ENCODE results near the gene TOLLIP.
"Not testable (repeated sequence)": the region's sequence is repeated elsewhere in the genome, so short reads cannot be mapped to it uniquely, and the experiment has no call there.

The TOLLIP gene

DNA sequence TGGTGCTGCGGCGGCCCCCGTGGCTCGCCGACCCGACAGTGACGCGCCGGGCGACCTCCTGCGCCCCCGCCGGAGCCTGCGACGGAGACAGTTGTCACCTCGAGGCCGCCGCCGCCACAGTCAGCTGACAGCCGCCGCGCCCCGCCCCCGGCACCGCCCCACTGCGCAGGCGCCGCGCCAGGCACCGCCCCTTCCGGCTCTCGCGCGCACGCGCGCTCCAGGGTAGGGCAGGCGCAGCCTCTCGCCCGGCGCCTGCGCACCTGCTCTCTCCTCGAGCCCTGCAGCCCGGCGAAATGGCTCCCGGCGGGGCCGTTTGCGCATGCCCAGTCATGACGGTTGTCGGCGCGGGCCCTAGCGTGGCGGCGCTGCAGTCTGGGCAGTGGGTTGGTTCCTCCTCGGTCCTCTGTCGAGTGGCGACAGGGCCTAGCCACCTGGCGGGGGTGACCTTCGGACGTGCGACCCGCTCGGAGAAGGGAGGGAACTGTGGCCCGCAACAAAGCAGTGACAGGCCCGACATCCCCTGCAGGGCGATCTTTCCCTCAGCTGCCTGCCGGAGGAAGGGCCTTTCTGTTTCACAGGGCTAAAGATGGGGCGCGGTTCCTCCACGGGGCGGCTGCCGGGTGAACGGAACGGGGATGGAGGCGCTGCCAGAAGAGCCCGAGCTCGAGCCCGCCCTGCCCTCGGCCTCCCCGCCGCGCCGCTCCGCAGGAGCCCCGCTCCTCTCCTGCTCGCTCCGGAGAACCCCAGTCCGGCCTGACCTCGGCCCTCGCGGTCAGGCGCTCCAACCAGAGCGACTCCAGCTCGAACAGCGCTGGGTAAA, at the start of gene TOLLIP:
TSS of gene TOLLIP (minus strand) at position 135 of the 820 bp plus-strand sequence. CDS start at position 1, 134 bp downstream.
- DNase-seq (ENCODE audit: low read depth in 4 of 4, low spot score in 1 of 4), result peak; percentile 90 to 95 (median 93)

DNA sequence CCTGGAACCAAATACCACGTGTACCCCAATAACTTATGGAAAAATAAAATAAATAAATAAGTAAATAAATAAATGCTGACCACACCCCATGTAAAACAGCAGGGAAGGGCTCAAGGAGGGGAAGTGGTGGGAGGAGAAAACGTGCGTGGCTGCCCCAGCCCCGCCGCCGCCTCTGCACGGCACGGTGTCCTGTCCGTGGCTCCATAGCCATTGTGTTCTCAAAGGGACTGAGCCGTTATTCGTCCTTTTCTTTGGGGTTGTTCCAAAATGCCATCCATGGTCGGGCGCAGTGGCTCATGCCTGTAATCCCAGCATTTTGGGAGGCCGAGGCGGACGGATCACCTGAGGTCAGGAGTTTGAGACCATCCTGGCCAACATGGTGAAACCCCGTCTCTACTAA, 49.5 kb upstream of the TOLLIP start:
- not testable (repeated sequence) for DNase-seq (ENCODE audit: low read depth in 4 of 4, low spot score in 1 of 4)

GRCh38 chr11:1358286-1358685, 48.9 kb upstream of the TOLLIP start:
- DNase-seq (ENCODE audit: low read depth in 4 of 4, low spot score in 1 of 4), result no peak

DNA sequence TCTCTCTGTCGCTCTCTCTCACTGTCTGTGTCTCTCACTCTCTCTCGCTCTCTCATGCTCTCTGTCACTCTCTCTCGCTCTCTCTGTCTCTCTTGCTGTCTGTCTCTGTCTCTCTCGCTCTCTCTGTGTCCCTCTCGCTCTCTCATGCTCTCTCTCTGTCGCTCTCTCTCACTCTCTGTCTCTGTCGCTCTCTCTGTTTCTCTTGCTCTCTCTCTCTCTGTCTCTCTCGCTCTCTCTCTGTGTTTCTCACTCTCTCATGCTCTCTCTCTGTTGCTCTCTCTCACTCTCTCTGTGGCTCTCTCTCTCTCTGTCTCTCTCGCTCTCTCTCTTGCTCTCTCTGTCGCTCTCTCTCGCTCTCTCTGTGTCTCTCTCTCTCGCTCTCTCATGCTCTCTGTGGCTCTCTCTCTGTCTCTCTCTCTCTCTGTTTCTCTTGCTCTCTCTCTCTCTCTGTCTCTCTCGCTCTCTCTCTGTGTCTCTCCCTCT, 47.1 kb upstream of the TOLLIP start:
- no peak for DNase-seq (ENCODE audit: low read depth in 4 of 4, low spot score in 1 of 4)

GRCh38 chr11:1356007-1356435, 46.6 kb upstream of the TOLLIP start:
- DNase-seq (ENCODE audit: low read depth in 4 of 4, low spot score in 1 of 4), result no peak

- DNase-seq (ENCODE audit: low read depth in 4 of 4, low spot score in 1 of 4), result no peak
Measured at GRCh38 chr11:1354125-1354938, 44.9 kb upstream of the TOLLIP start.

GRCh38 chr11:1353383-1354124, 44.1 kb upstream of the TOLLIP start:
- DNase-seq (ENCODE audit: low read depth in 4 of 4, low spot score in 1 of 4), result no peak

DNA sequence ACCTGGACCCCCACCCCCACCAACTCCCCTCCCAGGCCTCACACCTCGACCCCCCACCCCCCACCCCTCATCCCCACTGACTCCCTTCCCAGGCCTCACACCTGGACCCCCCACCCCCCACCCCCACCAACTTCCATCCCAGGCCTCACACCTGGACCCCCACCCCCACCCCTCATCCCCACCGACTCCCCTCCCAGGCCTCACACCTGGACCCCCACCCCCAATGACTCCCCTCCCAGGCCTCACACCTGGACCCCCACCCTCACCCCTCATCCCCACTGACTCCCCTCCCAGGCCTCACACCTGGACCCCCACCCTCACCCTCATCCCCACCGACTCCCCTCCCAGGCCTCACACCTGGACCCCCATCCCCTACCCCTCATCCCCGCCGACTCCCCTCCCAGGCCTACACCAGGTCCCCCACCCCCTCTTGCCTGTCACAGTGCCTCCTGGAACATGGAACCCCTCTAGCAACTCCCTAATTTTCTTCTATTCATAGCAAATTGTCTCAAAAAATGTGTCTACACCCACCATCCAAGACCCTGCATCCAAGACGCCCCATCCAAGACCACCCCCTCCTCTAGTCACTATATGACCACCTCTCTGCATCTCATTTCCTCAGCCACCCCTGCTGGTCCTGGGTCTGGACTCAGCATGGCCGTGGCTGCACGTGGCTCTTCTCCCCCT, 43.4 kb upstream of the TOLLIP start:
- no peak for DNase-seq (ENCODE audit: low read depth in 4 of 4, low spot score in 1 of 4)

- no peak for DNase-seq (ENCODE audit: low read depth in 4 of 4, low spot score in 1 of 4)
Measured at GRCh38 chr11:1351278-1351937, 42.0 kb upstream of the TOLLIP start.

GRCh38 chr11:1350086-1350725, 40.8 kb upstream of the TOLLIP start:
- DNase-seq (ENCODE audit: low read depth in 4 of 4, low spot score in 1 of 4), result no peak

DNA sequence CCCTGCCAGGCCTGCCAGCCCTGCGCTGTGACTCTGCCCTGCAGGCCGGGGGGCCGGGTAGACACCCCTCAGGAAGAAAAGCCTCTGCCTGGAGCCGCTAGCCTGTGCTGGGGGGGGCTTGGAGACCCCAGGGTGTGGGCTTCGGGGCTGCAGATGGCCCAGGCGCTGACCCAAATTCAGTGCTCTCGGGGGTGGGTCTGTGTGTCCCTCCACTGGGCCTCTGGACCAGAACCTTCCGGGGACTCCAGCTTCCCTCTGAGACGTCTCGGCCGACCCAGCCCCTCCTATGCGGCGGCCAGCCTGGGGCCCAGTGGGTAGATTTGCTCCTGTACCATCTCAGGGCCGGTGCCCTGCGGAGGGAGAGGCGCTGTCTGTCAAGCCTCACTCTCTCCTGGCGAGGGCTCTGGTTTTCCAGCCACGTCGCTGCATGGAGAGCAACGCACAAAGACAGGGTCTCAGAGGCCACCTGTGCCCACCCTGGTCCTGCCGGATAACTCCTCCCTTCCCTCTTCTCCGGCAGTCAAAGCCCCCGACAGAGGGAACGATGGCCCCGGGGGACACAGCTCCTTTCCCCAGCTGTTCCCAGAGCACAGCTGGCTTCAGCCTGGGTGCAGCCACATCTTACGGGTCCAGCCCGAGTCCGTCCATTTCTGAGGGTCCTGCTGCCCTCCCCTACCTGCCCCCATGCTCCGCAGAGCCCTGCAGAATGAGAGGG, 40.1 kb upstream of the TOLLIP start:
- DNase-seq (ENCODE audit: low read depth in 4 of 4, low spot score in 1 of 4), result no peak

DNA sequence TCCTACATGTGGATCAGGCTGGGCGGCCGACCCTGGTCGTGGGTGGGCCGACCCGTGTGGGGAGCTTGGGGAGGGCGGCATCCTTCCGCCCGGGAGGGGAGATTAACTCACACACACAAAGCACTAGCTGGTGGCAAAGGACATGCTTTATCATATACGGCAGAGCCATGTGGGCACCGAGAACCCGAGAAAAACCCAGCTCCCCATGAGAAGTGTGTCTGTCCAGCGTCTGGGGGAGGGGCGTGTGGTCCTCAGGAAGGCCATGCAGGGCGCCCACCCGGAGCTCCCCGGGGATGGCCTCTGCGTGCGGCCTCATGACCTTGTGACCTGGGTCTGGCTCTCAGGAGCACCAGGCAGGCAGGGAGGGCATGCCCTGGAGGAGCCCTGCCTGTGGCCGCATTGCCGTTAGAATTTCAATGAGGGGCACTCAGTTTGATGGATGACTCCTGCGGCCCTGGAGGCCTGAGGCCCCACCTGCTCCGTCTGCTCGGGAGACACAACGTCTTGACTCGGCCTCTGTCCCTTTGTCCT, 39.4 kb upstream of the TOLLIP start:
- no peak for DNase-seq (ENCODE audit: low read depth in 4 of 4, low spot score in 1 of 4)

DNA sequence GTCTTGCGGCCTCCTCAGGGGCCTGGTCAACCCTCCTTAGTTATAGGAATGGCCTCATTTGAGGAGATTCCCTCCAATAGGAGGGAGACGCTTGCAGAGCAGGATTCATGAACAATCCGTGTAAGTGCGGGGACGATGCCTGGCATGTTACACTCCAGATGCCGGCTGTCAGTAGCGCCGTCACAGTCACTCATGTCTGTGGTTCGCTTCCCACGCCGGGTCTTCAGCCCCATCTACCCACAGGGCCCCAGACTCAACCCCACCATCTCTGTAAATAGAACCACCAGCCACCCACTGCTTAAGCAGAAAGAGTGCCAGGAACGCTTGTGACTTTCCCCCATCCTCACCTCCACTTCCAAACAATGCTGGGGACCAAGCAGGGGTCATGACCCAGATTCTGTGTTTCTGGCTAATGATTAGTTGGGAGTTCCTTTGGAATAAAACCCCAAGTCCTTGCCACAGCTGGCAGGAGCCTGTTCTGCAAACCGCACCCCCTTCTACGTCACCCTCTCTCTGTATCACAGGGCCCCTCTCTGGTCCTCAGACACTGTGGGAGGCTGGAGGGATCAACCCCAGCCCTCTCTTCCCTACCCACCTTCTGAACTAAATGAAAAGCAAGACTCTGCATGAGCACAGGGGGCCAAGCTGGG, 38.8 kb upstream of the TOLLIP start:
- no peak for DNase-seq (ENCODE audit: low read depth in 4 of 4, low spot score in 1 of 4)

GRCh38 chr11:1347411-1347999, 38.1 kb upstream of the TOLLIP start:
- DNase-seq (ENCODE audit: low read depth in 4 of 4, low spot score in 1 of 4), result not testable (repeated sequence)

DNA sequence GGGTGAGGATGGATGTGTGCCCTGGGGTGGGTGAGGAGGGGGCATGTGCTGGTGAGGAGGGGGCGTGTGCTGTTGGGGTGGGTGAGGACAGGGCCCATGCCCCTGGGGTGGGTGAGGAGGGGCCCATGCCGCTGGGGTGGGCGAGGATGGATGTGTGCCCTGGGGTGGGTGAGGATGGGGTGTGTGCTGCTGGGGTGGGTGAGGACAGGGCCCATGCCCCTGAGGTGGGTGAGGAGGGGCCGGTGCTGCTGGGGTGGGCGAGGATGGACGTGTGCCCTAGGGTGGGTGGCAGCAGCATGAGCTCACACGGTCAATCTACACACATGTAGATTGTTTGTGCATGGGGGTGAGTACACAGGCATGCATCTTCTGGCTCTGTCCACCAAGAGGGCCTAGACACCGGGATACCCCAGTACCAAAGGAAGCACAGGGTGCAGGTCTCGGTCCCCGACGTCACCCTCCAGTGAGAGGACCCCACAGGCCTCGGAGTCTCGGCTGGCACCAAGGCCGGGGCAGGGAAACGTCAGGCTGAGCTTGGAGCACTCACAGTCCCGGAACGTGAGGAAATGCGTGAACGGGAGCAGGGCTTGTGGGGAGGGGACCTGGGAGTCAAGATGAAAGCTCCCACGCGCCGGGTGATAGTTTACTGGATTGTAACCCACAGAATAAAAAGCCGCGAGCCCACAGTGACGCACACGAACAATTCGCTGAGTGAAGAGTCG, 37.4 kb upstream of the TOLLIP start:
- DNase-seq (ENCODE audit: low read depth in 4 of 4, low spot score in 1 of 4), result no peak

- no peak for DNase-seq (ENCODE audit: low read depth in 4 of 4, low spot score in 1 of 4)
Measured at GRCh38 chr11:1345737-1346513, 36.5 kb upstream of the TOLLIP start.
